H1 (cell line): ENCODE results near the gene ZNF775. TPM values are rescaled to one million over a fixed set of nuclear protein-coding genes. Genes with fewer than 3 reads are reported as not detected.

Experiments used
- CTCF ChIA-PET: fragments of 300-600 bp; sonication (Branson Sonifier 250); formaldehyde crosslinking; loops from one replicate; lab custom pipeline; 2021; ENCODE audit not compliant: partially characterized antibody; lab: Charles Lee
- POLR2A ChIA-PET: fragments of 300-600 bp; sonication (Branson Sonifier 250); formaldehyde crosslinking; loops from one replicate; lab custom pipeline; 2021; ENCODE audit warnings: inconsistent platforms; ENCODE audit not compliant: partially characterized antibody; lab: Charles Lee
- DNase-seq, 2 experiments: peaks; one replicate each; pipeline versions ENCODE4 v3.0.0 to v3.0.0-alpha.2; 2010 to 2022; ENCODE audit warnings: low spot score in 2 of 2, low read depth in 1 of 2, mixed read lengths in 1 of 2
- FAIRE-seq: peaks from 2 replicates; lab custom pipeline; 2011; peaks lifted over from hg19 to GRCh38; lab: Jason Lieb, UNC
- H2AFZ ChIP-seq: 2 replicates; pipeline ENCODE4 v1.8.1; 2012; ENCODE audit warnings: low read length, inconsistent platforms
- H2AK5ac ChIP-seq: 2 replicates; pipeline ENCODE4 v1.6.1; 2013; ENCODE audit warnings: low read depth, low read length
- H2BK120ac ChIP-seq: replicated peaks from 2 replicates; pipeline ENCODE3; 2013; ENCODE audit warnings: low read depth, low read length, inconsistent platforms
- H2BK12ac ChIP-seq: 2 replicates; pipeline ENCODE4 v1.6.1; 2013; ENCODE audit warnings: low read depth, low read length
- H2BK15ac ChIP-seq: 2 replicates; pipeline ENCODE4 v1.6.1; 2013; ENCODE audit warnings: low read length
- H2BK20ac ChIP-seq: 2 replicates; pipeline ENCODE4 v1.6.1; 2013; ENCODE audit warnings: low read length
- H2BK5ac ChIP-seq: 2 replicates; pipeline ENCODE4 v1.6.1; 2013; ENCODE audit warnings: low read depth, low read length
- H3K14ac ChIP-seq: 2 replicates; pipeline ENCODE4 v1.6.1; 2013; ENCODE audit warnings: inconsistent platforms; ENCODE audit not compliant: insufficient read length
- H3K18ac ChIP-seq: 2 replicates; pipeline ENCODE4 v1.6.1; 2013; ENCODE audit warnings: low read length; ENCODE audit errors: extremely low read depth
- H3K23ac ChIP-seq: 2 replicates; pipeline ENCODE4 v1.6.1; 2013; ENCODE audit warnings: inconsistent platforms; ENCODE audit not compliant: insufficient read length
- H3K23me2 ChIP-seq: 2 replicates; pipeline ENCODE4 v1.6.1; 2013; ENCODE audit warnings: low read depth, low read length
- H3K27ac ChIP-seq: 2 replicates; pipeline ENCODE4 v1.6.1; 2011; ENCODE audit warnings: low read depth, low read length, inconsistent platforms
- H3K27me3 ChIP-seq, 4 experiments: replicated peaks in 1 of 4; 1 replicate in 1 of 4; 2 replicates in 3 of 4; pipeline versions ENCODE4 v1.6.1 to v1.8.1; 2011 to 2013; ENCODE audit warnings: low read length in 3 of 4, mild to moderate bottlenecking in 3 of 4, inconsistent platforms in 2 of 4, mixed read lengths in 2 of 4, moderate library complexity in 1 of 4; ENCODE audit not compliant: control insufficient read depth in 3 of 4, insufficient read depth in 3 of 4; ENCODE audit errors: extremely low read depth in 1 of 4
- H3K36me3 ChIP-seq, 4 experiments: 2 replicates each; pipeline versions ENCODE4 v1.6.1 to v1.8.1; 2011 to 2013; ENCODE audit warnings: mild to moderate bottlenecking in 4 of 4, low read length in 3 of 4, moderate library complexity in 2 of 4, control low read depth in 1 of 4, inconsistent platforms in 1 of 4; ENCODE audit not compliant: insufficient read depth in 4 of 4, control insufficient read depth in 2 of 4
- H3K4ac ChIP-seq: replicated peaks from 2 replicates; pipeline ENCODE3; 2013; ENCODE audit warnings: low read length, low read depth, mixed read lengths, inconsistent platforms; ENCODE audit not compliant: insufficient read length
- H3K4me1 ChIP-seq, 4 experiments: replicated peaks in 1 of 4; 1 replicate in 1 of 4; 2 replicates in 3 of 4; pipeline versions ENCODE4 v1.6.1 to v1.8.1; 2011 to 2013; ENCODE audit warnings: low read length in 3 of 4, inconsistent platforms in 2 of 4, mixed read lengths in 1 of 4; ENCODE audit not compliant: insufficient read depth in 4 of 4, control insufficient read depth in 3 of 4
- H3K4me2 ChIP-seq, 2 experiments: 2 replicates each; pipeline versions ENCODE4 v1.6.1 to v1.8.1; 2011 to 2013; ENCODE audit warnings: low read depth in 2 of 2, low read length in 2 of 2, control low read depth in 1 of 2, inconsistent platforms in 1 of 2, mild to moderate bottlenecking in 1 of 2; ENCODE audit not compliant: insufficient read depth in 1 of 2
- H3K4me3 ChIP-seq, 4 experiments: fragments of 200-600, 300-600 bp in 1 of 4; sonication (generic), shearing (Covaris generic), sonication (Bioruptor Twin) in 1 of 4; 2 replicates each; pipeline versions ENCODE4 v1.5.1 to v1.8.1; 2011 to 2016; ENCODE audit warnings: low read length in 4 of 4, low read depth in 3 of 4, control low read depth in 2 of 4, inconsistent platforms in 2 of 4, mild to moderate bottlenecking in 2 of 4, mixed read lengths in 1 of 4, moderate library complexity in 1 of 4; ENCODE audit not compliant: insufficient read depth in 2 of 4; ENCODE audit errors: extremely low read depth in 1 of 4
- H3K56ac ChIP-seq: replicated peaks from 2 replicates; pipeline ENCODE3; 2013; ENCODE audit warnings: low read depth, mild to moderate bottlenecking, mixed read lengths, low read length, inconsistent platforms; ENCODE audit not compliant: insufficient read length
- H3K79me1 ChIP-seq: 2 replicates; pipeline ENCODE4 v1.6.1; 2013; ENCODE audit warnings: low read depth, low read length, control low read depth
- H3K79me2 ChIP-seq, 2 experiments: 2 replicates each; pipeline versions ENCODE4 v1.6.1 to v1.8.1; 2012 to 2013; ENCODE audit warnings: low read length in 2 of 2, mild to moderate bottlenecking in 2 of 2, inconsistent platforms in 1 of 2; ENCODE audit not compliant: insufficient read depth in 2 of 2, control insufficient read depth in 1 of 2
- H3K9ac ChIP-seq, 4 experiments: replicated peaks in 1 of 4; 1 replicate in 1 of 4; 2 replicates in 3 of 4; pipeline versions ENCODE4 v1.6.1 to v1.8.1; 2011 to 2013; ENCODE audit warnings: low read depth in 3 of 4, low read length in 3 of 4, control low read depth in 2 of 4, mild to moderate bottlenecking in 2 of 4, moderate library complexity in 2 of 4, inconsistent platforms in 1 of 4; ENCODE audit errors: extremely low read depth in 1 of 4
- H3K9me3 ChIP-seq, 2 experiments: 2 replicates each; pipeline versions ENCODE4 v1.6.1 to v1.8.1; 2012 to 2013; ENCODE audit warnings: mild to moderate bottlenecking in 2 of 2, moderate library complexity in 2 of 2, control low read depth in 1 of 2, inconsistent platforms in 1 of 2, low read depth in 1 of 2, low read length in 1 of 2, mixed read lengths in 1 of 2; ENCODE audit not compliant: insufficient read depth in 2 of 2
- H4K20me1 ChIP-seq, 2 experiments: replicated peaks in 1 of 2; 2 replicates each; pipeline versions ENCODE3 to v1.8.1; 2011 to 2013; ENCODE audit warnings: inconsistent platforms in 2 of 2, low read length in 2 of 2, mild to moderate bottlenecking in 1 of 2; ENCODE audit not compliant: insufficient read depth in 2 of 2, control insufficient read depth in 1 of 2
- H4K5ac ChIP-seq: 2 replicates; pipeline ENCODE4 v1.6.1; 2013; ENCODE audit warnings: low read length, low read depth, mixed read lengths, inconsistent platforms; ENCODE audit not compliant: insufficient read length
- H4K8ac ChIP-seq: 2 replicates; pipeline ENCODE4 v1.8.0; 2013; ENCODE audit warnings: mild to moderate bottlenecking, moderate library complexity, low read length, inconsistent platforms; ENCODE audit not compliant: insufficient read depth; ENCODE audit errors: extremely low read depth
- H4K91ac ChIP-seq: replicated peaks from 2 replicates; pipeline ENCODE3; 2013; ENCODE audit warnings: low read length, mixed read lengths, inconsistent platforms; ENCODE audit not compliant: insufficient read length
- CREB1 ChIP-seq: IDR thresholded peaks from 2 replicates; pipeline ENCODE4 v1.6.1; 2012; ENCODE audit warnings: inconsistent platforms
- HDAC2 ChIP-seq, 2 experiments: fragments of 300-600 bp in 1 of 2; sonication (generic) in 1 of 2; IDR thresholded peaks; 2 replicates each; pipeline ENCODE4 v1.6.1; 2011 to 2012; ENCODE audit warnings: low read depth in 2 of 2, low read length in 2 of 2, mild to moderate bottlenecking in 2 of 2, moderate library complexity in 2 of 2, borderline replicate concordance in 1 of 2, inconsistent platforms in 1 of 2
- RBBP5 ChIP-seq: IDR thresholded peaks from 2 replicates; pipeline ENCODE4 v1.7.1; 2012; ENCODE audit warnings: low read depth, mild to moderate bottlenecking, inconsistent platforms, low read length, moderate library complexity, borderline replicate concordance
- RFX5 ChIP-seq: IDR thresholded peaks from 2 replicates; pipeline ENCODE4 v1.6.1; 2011; ENCODE audit warnings: low read depth, low read length, improper control_type of control experiment, borderline replicate concordance
- SRF ChIP-seq: IDR thresholded peaks from 2 replicates; pipeline ENCODE4 v1.6.1; 2011; ENCODE audit warnings: mild to moderate bottlenecking, low read depth, low read length, moderate library complexity
- ZNF274 ChIP-seq: IDR thresholded peaks from 2 replicates; pipeline ENCODE4 v1.7.0; 2012; ENCODE audit warnings: low read length, borderline replicate concordance; ENCODE audit errors: extremely low read depth
- WGBS, 2 experiments: shearing (Covaris generic) in 1 of 2; methylation state at CpG; one replicate each; pipeline versions ENCODE4 v1.1.6 to v1.1.7; 2013 to 2015; ENCODE audit warnings: low lambda C conversion rate in 2 of 2, mixed read lengths in 2 of 2, inconsistent platforms in 1 of 2, low coverage in 1 of 2, missing lambda C conversion rate in 1 of 2; ENCODE audit not compliant: insufficient replicate concordance in 2 of 2, insufficient coverage in 1 of 2, insufficient read length in 1 of 2; ENCODE audit errors: extremely low coverage in 1 of 2, missing lambda C conversion rate in 1 of 2; 5-methylcytosine and 5-hydroxymethylcytosine counted together
- polyA plus RNA-seq, 7 experiments: library from polyadenylated mRNA; depleted of rRNA in 3 of 7; stranded (reverse) in 5 of 7; unstranded in 2 of 7; fragments of >200 nt in 5 of 7; fragments of 200-250 nt in 2 of 7; gene quantifications; 1 replicate in 5 of 7; 2 replicates in 1 of 7; 4 replicates in 1 of 7; pipeline versions ENCODE4 v1.2.1 to v1.2.3, GENCODE V29; 2011 to 2013; ENCODE audit warnings: missing spikeins in 2 of 7, mixed read lengths in 2 of 7
- total RNA-seq: library from RNA; stranded (reverse); fragmentation: NEBNext Ultra II Directional; extraction: Animal tissue kit (Norgen Biotek cat#: 25700); gene quantifications from 2 replicates; pipeline ENCODE4 v1.2.1, GENCODE V29; 2021

Gene ZNF775
- total and polyA plus RNA-seq, 2 of the 8 experiments (the other 6 are each of a cell fraction or from before 2014, with no cell fraction given), result 13.6 to 21.5 TPM

DNA sequence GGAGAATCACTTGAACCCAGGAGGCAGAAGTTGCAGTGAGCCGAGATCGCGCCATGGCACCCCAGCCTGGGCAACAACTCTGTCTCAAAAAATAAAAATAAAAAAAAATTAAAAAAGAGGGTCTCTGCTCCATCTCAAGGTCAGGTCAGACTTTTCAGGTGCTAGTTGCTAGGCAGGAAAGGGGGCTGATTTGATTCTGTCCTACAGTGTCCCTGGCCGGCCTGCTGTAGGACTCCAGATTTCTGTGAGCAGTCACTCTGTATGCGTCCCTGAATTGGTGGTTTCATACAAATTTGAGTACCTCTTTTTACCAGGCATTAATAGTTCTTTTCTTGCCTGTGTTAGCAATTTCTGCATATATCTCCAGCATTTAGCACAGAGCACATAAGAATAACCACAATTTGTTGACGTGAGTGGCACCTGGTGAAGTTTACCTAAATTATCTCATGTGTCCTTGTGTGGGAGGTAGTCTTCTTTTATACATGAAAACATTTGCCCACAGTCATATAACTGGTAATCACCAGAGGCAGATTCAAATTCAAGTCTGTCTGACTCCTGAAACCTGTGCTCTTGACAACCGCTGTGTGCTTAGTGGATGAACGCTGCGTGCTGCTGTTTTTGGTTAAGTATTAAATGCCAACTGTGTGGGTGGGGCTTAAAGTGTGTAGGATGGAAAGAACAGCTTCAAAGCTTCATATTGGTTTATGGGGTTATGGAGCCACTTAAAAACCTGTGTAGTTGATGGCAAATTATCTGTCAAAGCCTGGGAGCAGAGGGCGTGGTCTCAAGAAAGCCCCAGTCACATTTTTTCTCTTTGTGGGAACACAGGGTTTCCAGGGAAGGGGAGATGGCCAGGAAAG is 3.2 kb upstream of the ZNF775 start:
- H3K9ac ChIP-seq, result no peak overlapping the region
- H3K18ac ChIP-seq, result no peak overlapping the region
- no peak overlapping the region for H4K8ac ChIP-seq
- H2BK5ac ChIP-seq, result peak overlapping the region; percentile 78; the same call in 1 of the 2 replicates
- no peak overlapping the region for H3K4me2 ChIP-seq
- no peak overlapping the region for H3K14ac ChIP-seq
- no peaks in the 10 kb centered on the region for H3K9me3 ChIP-seq
- peaks cover 16 to 36% (median 26%) of the 10 kb centered on the region in 4 experiments for H3K36me3 ChIP-seq
- H4K20me1 ChIP-seq, result peaks cover 0 to 13% of the 10 kb centered on the region in 2 experiments
- no peak for DNase-seq
- peaks cover 11% of the 10 kb centered on the region for H3K23me2 ChIP-seq
- no peak overlapping the region for H4K91ac ChIP-seq
- H2AK5ac ChIP-seq, result no peak overlapping the region
- H4K5ac ChIP-seq, result no peak overlapping the region
- H2BK120ac ChIP-seq, result no peak overlapping the region
- H2AFZ ChIP-seq, result no peak overlapping the region
- POLR2A ChIA-PET, result interaction anchor here (0.6 to 8.6 kb wide), 14 partner anchors 9 to 283 kb away, joined by 3 to 230 read pairs (median 4); partner anchors contain the start of gene REPIN1
- no peak overlapping the region for H2BK20ac ChIP-seq
- TF ChIP-seq CREB1 (no peak), RBBP5 (no peak), HDAC2 (IDR thresholded peaks at IDR 0.05; ENCODE audit: borderline replicate concordance in 1 of 2, low read depth in 2 of 2, low read length in 2 of 2) (no peak), SRF (no peak), ZNF274 (no peak), RFX5 (no peak)
- TF ChIP-seq, all 59 proteins: peak for 0
- Histone ChIP-seq H3K56ac (no peak overlapping the region), H3K4me1 (peaks cover 9 to 23% (median 11%) of the 10 kb centered on the region in 4 experiments), H3K23ac (no peak overlapping the region), H3K4me3 (no peak overlapping the region), H3K27ac (no peak overlapping the region), H3K27me3 (no peaks in the 10 kb centered on the region), H3K79me1 (peaks cover 15% of the 10 kb centered on the region), H2BK12ac (no peak overlapping the region), H3K79me2 (peaks cover 0 to 48% of the 10 kb centered on the region in 2 experiments), H2BK15ac (no peak overlapping the region), H3K4ac (no peak overlapping the region)
- FAIRE-seq, result no peak
- CTCF ChIA-PET, result interaction anchor here (0.6 to 2.0 kb wide), 7 partner anchors 9 to 186 kb away, joined by 3 to 13 read pairs (median 3); no protein-coding TSS in a partner anchor
- 89% methylated on average over 10 of the region's 10 CpGs; no CpG with 5 or more reads in 1 of the 2 experiments for WGBS, 2 experiments
